Adrenal gland (tissue), 5 donors: ENCODE results near the gene DNAH3.

ENCODE experiments used
- CTCF ChIP-seq, 6 experiments: fragments of 450-650 bp in 4 of 6; fragments of 200-600 bp in 2 of 6; sonication (generic) in 1 of 6; IDR thresholded peaks; 1 replicate in 5 of 6; 2 replicates in 1 of 6; pipeline versions ENCODE4 v1.5.1 to v1.8.0; 2016 to 2021; ENCODE audit warnings: antibody characterized with exemption in 6 of 6, mild to moderate bottlenecking in 2 of 6, moderate library complexity in 1 of 6
- POLR2A ChIP-seq, 2 donors: fragments of 450-650 bp; IDR thresholded peaks; one replicate each; pipeline ENCODE4 v1.6.1; 2017; ENCODE audit warnings: antibody characterized with exemption in 2 of 2, mild to moderate bottlenecking in 2 of 2, moderate library complexity in 1 of 2
- donor health status: DM: no; HTN: no; CAD: no.

GRCh38 chr16:21057875-21058274, 92.8 kb downstream of the DNAH3 start:
- TF ChIP-seq CTCF (IDR thresholded peaks at IDR 0.05) (no peak), POLR2A (IDR thresholded peaks at IDR 0.05) (no peak)
